Endothelial cell of umbilical vein (primary cell): Measurements from ENCODE around the gene PFKL. TPM values are rescaled to one million over a fixed set of nuclear protein-coding genes. Genes with fewer than 3 reads are reported as not detected.

Source experiments
- BruUV-seq: library from RNA; stranded (reverse); fragments of 400-500 nt; replicated peaks from 2 replicates; lab custom pipeline; 2021; lab: Mats Ljungman, UMichigan
- CTCF ChIA-PET: fragments of 300-600, 350-600 bp; sonication (Branson Sonifier 250); formaldehyde crosslinking; loops from one replicate; lab custom pipeline; 2021; ENCODE audit warnings: antibody characterized with exemption, inconsistent platforms; lab: Charles Lee
- POLR2A ChIA-PET: fragments of 300-600, 350-600 bp; sonication (Branson Sonifier 250); formaldehyde crosslinking; loops from one replicate; lab custom pipeline; 2021; ENCODE audit warnings: antibody characterized with exemption, inconsistent platforms; lab: Charles Lee
- DNase-seq: peaks from one replicate; pipeline ENCODE4 v3.0.0-alpha.2; 2011; ENCODE audit warnings: low read depth, low spot score
- FAIRE-seq: peaks from 2 replicates; lab custom pipeline; 2011; peaks lifted over from hg19 to GRCh38; lab: Jason Lieb, UNC
- H2AFZ ChIP-seq: 2 replicates; pipeline ENCODE4 v1.6.0; 2012; ENCODE audit warnings: low read depth, low read length, control low read depth, inconsistent platforms
- H3K27ac ChIP-seq: 2 replicates; pipeline ENCODE4 v1.5.1; 2011; ENCODE audit warnings: low read depth, mild to moderate bottlenecking, control low read depth, low read length, moderate library complexity; ENCODE audit not compliant: insufficient read depth
- H3K27me3 ChIP-seq, 2 experiments: 2 replicates each; pipeline versions ENCODE4 v1.6.0 to v1.6.1; 2011; ENCODE audit warnings: low read length in 2 of 2, mixed read lengths in 1 of 2; ENCODE audit not compliant: control insufficient read depth in 2 of 2, insufficient read depth in 2 of 2
- H3K36me3 ChIP-seq, 2 experiments: 2 replicates in 1 of 2; 3 replicates in 1 of 2; pipeline ENCODE4 v1.5.1; 2011; ENCODE audit warnings: low read length in 2 of 2, mild to moderate bottlenecking in 1 of 2, moderate library complexity in 1 of 2; ENCODE audit not compliant: control insufficient read depth in 2 of 2, insufficient read depth in 2 of 2; ENCODE audit errors: extremely low read depth in 1 of 2
- H3K4me1 ChIP-seq: 3 replicates; pipeline ENCODE4 v1.5.1; 2011; ENCODE audit warnings: mild to moderate bottlenecking, low read length; ENCODE audit not compliant: control insufficient read depth, insufficient read depth; ENCODE audit errors: extremely low read depth
- H3K4me2 ChIP-seq: 2 replicates; pipeline ENCODE4 v1.6.1; 2011; ENCODE audit warnings: low read length, control low read depth, mixed read lengths; ENCODE audit not compliant: insufficient read depth
- H3K4me3 ChIP-seq, 3 experiments: fragments of 200-600 bp in 1 of 3; sonication (generic), shearing (Covaris generic) in 1 of 3; replicated peaks in 1 of 3; 2 replicates each; pipeline ENCODE4 v1.5.1; 2011 to 2016; ENCODE audit warnings: control low read depth in 3 of 3, low read length in 3 of 3, mild to moderate bottlenecking in 2 of 3, inconsistent platforms in 1 of 3, low read depth in 1 of 3, moderate library complexity in 1 of 3; ENCODE audit not compliant: insufficient read depth in 1 of 3
- H3K79me2 ChIP-seq: 2 replicates; pipeline ENCODE4 v1.6.0; 2012; ENCODE audit warnings: low read length, inconsistent platforms; ENCODE audit not compliant: control insufficient read depth, insufficient read depth
- H3K9ac ChIP-seq: replicated peaks from 2 replicates; pipeline ENCODE3; 2011; ENCODE audit warnings: low read length, control low read depth; ENCODE audit not compliant: insufficient read depth; ENCODE audit errors: extremely low read depth
- H3K9me1 ChIP-seq: replicated peaks from 3 replicates; pipeline ENCODE4 v1.6.0; 2011; ENCODE audit warnings: mild to moderate bottlenecking, low read length; ENCODE audit not compliant: control insufficient read depth, insufficient read depth; ENCODE audit errors: extremely low read depth
- H3K9me3 ChIP-seq: replicated peaks from 2 replicates; pipeline ENCODE4 v1.5.1; 2012; ENCODE audit warnings: low read length, inconsistent platforms; ENCODE audit not compliant: control insufficient read depth, insufficient read depth
- H4K20me1 ChIP-seq: replicated peaks from 2 replicates; pipeline ENCODE3; 2011; ENCODE audit warnings: mild to moderate bottlenecking, low read length; ENCODE audit not compliant: control insufficient read depth, insufficient read depth; ENCODE audit errors: extremely low read depth
- CTCF ChIP-seq, 2 donors: IDR thresholded peaks; 1 replicate in 1 of 2; 2 replicates in 1 of 2; pipeline ENCODE4 v1.5.1; 2011; ENCODE audit warnings: low read length in 2 of 2, mild to moderate bottlenecking in 2 of 2, moderate library complexity in 2 of 2, control low read depth in 1 of 2, inconsistent platforms in 1 of 2, low read depth in 1 of 2; ENCODE audit not compliant: insufficient read depth in 1 of 2; ENCODE audit errors: extremely low read depth in 1 of 2
- EZH2 ChIP-seq: IDR thresholded peaks from 2 replicates; pipeline ENCODE4 v1.6.1; 2012; ENCODE audit warnings: borderline replicate concordance, low read depth, mild to moderate bottlenecking, moderate library complexity, low read length, inconsistent platforms; ENCODE audit not compliant: severe bottlenecking
- FOS ChIP-seq: IDR thresholded peaks from 2 replicates; pipeline ENCODE4 v1.6.1; 2011; ENCODE audit warnings: mild to moderate bottlenecking, low read length, moderate library complexity, borderline replicate concordance; ENCODE audit not compliant: insufficient read depth
- GATA2 ChIP-seq: IDR thresholded peaks from 2 replicates; pipeline ENCODE4 v1.7.0; 2011; ENCODE audit warnings: low read depth, mild to moderate bottlenecking, moderate library complexity, mixed read lengths, low read length; ENCODE audit not compliant: insufficient read length, insufficient read depth
- JUN ChIP-seq: IDR thresholded peaks from 2 replicates; pipeline ENCODE4 v1.6.1; 2011; ENCODE audit warnings: borderline replicate concordance, low read depth; ENCODE audit not compliant: insufficient read length, insufficient read depth
- MAX ChIP-seq: IDR thresholded peaks from 2 replicates; pipeline ENCODE4 v1.6.1; 2011; ENCODE audit not compliant: insufficient read depth, insufficient read length
- MYC ChIP-seq: IDR thresholded peaks from one replicate; pipeline ENCODE4 v1.6.1; 2011; ENCODE audit warnings: mild to moderate bottlenecking, low read depth, low read length
- POLR2A ChIP-seq: IDR thresholded peaks from 2 replicates; pipeline ENCODE4 v1.6.1; 2012; ENCODE audit warnings: low read depth, mild to moderate bottlenecking, control low read depth, low read length
- POLR2AphosphoS5 ChIP-seq: IDR thresholded peaks from 2 replicates; pipeline ENCODE4 v1.6.1; 2012; ENCODE audit warnings: low read depth, mild to moderate bottlenecking, control low read depth, low read length, moderate library complexity; ENCODE audit not compliant: insufficient read depth
- dilution Hi-C: fragments of 300-500 bp; cut with MboI; formaldehyde crosslinking; loops from one replicate; pipeline ENCODE4 v1.15.0; 2019; ENCODE audit warnings: low sequenced_read_pairs; ENCODE audit not compliant: extremely low pct_ligation_motif_present
- intact Hi-C: fragments of 100-400 bp; cut with micrococcal nuclease; formaldehyde crosslinking; loops from one replicate; pipeline ENCODE4 v1.10.0; 2022
- polyA plus RNA-seq, 4 experiments: library from polyadenylated mRNA; depleted of rRNA in 3 of 4; stranded (reverse) in 3 of 4; unstranded in 1 of 4; fragments of >200 nt; gene quantifications; 2 replicates each; pipeline versions ENCODE4 v1.2.1 to v1.2.3, GENCODE V29; 2011 to 2012; ENCODE audit warnings: missing spikeins in 1 of 4
- total RNA-seq: library from RNA; stranded (reverse); gene quantifications from 2 replicates; pipeline ENCODE4 v1.2.3, GENCODE V29; 2021

PFKL gene
- total and polyA plus RNA-seq, 2 donors (not counting 3 experiments of a cell fraction or from before 2014, with no cell fraction given) = 137 to 154 TPM

DNA sequence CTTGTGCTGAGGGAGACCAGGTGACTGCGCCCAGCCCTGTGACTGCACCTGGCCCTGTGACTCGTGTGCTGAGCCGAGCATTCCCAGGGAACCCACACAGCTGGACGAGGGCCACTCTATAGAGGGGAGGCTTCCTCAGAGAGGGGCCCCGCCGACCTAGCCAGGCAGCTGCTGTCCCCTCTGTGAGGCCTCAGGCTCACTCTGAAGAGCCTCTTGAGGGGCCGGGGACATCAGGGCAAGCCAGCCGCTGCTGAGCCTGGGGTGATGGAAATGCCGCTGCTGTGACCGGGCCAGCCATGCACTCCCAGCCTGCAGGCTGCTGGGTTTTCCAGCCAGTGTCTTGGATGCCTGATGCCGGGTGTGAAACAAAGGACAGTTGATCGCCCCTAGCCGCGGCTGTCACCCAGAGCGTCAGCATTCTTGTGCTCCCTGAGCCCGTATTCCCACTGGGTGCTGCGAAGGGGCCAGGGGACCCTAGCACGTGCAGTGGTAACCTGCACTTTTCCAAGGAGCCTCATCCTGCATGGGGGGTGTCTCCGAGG is 17.5 kb downstream of the PFKL start:
- FAIRE-seq (no peak), DNase-seq (no peak)
- dilution Hi-C loops = no loop called here
- BruUV-seq = no TSS peak
- no peaks in the 10 kb centered on the region for H3K9me3 ChIP-seq
- H3K79me2 ChIP-seq = no peaks in the 10 kb centered on the region
- intact Hi-C loops = no loop called here
- H3K27ac ChIP-seq = no peak overlapping the region
- ChIA-PET POLR2A (interaction anchor here (0.6 kb wide), 1 partner anchor 17 kb away, joined by 5 read pairs; no protein-coding TSS in a partner anchor), CTCF (no interaction called here)
- no peaks in the 10 kb centered on the region for H3K4me1 ChIP-seq
- peaks cover 2 to 60% of the 10 kb centered on the region in 2 experiments for H3K36me3 ChIP-seq
- no peaks in the 10 kb centered on the region for H4K20me1 ChIP-seq
- no peaks in the 10 kb centered on the region for H3K27me3 ChIP-seq
- TF ChIP-seq FOS = no peak
- TF ChIP-seq MYC = no peak
- no peak for TF ChIP-seq JUN
- no peak for TF ChIP-seq CTCF (IDR thresholded peaks at IDR 0.05; ENCODE audit: extremely low read depth in 1 of 2, insufficient read depth in 1 of 2, low read depth in 1 of 2, low read length in 2 of 2)
- no peak for TF ChIP-seq EZH2
- no peak for TF ChIP-seq MAX
- no peak for TF ChIP-seq POLR2A
- no peak for TF ChIP-seq POLR2AphosphoS5
- no peak for TF ChIP-seq GATA2
- no peaks in the 10 kb centered on the region for H3K9me1 ChIP-seq
- no peak overlapping the region for H3K4me3 ChIP-seq
- H3K9ac ChIP-seq = no peak overlapping the region
- H2AFZ ChIP-seq = no peak overlapping the region
- no peak overlapping the region for H3K4me2 ChIP-seq
